NCI-H2196 treated with DMSO at 0.1 percent for 48 hours (cell line): ENCODE measurements around the gene ELMOD1.
"Not testable (repeated sequence)": the region's sequence is repeated elsewhere in the genome, so short reads cannot be mapped to it uniquely, and the experiment has no call there.

Experiments
- DNase-seq: peaks from one replicate; lab custom pipeline; 2025; ENCODE audit not compliant: unreplicated experiment; lab: John Stamatoyannopoulos, UW

The ELMOD1 gene

DNA sequence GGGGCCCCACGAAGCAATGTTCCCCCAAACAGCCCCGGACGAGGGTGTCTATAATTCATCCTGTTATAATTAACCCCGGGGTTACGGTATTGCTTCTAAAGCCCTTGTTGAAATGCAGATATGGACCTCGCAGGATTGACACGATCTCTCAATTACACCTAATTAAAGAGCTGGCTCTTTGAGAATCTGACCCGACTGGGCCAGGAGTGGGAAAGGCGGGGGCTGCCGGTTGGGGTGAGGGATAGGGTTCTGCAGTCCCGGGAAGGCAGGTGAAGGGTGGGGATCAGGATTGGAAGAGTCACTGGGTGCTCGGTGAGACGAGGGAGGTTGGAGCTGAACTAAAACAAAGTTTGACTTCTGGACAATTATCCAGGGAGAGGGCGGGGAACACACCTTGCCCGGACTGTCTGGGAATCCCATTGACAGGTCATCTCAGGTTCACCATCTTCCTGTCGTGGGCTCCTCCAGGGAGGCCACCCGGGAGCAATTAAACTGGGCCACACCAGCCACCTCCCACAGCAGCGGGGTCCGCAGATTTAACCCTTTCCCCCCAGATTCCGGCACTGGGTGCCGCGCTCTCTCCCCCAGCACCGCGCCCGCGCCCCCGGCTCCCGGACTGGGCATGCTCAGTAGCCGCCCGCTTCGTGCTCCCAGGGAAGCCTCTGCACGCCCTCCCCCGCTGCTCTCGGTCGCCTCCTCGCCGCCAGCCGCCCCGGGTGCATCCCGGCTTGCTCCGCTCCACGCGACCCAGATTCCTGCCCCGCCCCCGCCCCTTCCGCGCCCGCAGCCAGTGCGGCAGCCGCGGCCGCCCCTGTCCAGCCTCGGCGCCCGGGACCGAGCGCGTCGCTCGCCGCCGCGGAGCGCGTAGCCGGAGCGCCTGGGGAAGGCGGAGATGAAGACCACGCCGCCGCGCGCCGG is at the start of gene ELMOD1:
ELMOD1 (plus strand) TSS at position 688 of the 918 bp plus-strand sequence. CDS start 27,043 bp downstream, outside the sequence.
- no peak for DNase-seq

DNA sequence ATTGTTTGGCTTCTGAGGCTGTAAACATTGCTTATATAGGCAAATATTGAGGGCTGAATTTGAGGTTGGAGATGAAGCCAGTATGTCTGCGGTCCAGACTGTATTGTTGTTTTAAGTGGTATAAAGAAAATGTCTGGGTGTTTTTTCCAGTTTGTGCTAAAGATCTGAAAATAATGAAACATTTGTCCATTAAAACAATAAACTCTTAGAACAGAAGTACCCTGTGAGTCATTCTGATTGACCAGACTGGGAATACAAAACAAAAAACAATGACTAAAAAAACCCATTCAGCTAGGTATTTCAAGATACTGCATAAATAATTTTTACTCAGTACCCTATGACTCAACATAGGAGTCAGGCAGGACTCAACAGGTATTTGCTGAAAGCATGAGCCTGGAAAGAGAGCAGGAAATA is 45.8 kb upstream of the ELMOD1 start:
- no peak for DNase-seq

DNA sequence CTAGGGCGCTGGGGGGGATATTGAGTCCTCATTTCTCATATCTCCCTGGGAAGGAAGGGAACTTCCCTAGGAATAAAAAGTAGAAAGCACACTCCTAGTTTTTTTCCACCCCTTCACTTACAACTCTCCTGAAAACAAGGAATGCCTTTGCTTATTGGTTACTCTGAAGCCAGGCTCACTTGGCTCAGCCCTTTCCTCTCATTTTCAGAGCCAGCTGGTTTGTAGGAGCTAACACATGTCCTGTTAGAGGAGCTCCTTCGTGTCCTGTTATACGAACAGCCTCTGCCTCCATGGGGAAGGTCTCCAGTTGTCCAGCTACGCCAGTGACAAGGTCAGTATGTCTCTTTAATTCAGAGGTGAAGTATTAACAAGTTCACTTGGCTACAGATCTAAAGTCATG is 43.0 kb upstream of the ELMOD1 start:
- DNase-seq = no peak

DNA sequence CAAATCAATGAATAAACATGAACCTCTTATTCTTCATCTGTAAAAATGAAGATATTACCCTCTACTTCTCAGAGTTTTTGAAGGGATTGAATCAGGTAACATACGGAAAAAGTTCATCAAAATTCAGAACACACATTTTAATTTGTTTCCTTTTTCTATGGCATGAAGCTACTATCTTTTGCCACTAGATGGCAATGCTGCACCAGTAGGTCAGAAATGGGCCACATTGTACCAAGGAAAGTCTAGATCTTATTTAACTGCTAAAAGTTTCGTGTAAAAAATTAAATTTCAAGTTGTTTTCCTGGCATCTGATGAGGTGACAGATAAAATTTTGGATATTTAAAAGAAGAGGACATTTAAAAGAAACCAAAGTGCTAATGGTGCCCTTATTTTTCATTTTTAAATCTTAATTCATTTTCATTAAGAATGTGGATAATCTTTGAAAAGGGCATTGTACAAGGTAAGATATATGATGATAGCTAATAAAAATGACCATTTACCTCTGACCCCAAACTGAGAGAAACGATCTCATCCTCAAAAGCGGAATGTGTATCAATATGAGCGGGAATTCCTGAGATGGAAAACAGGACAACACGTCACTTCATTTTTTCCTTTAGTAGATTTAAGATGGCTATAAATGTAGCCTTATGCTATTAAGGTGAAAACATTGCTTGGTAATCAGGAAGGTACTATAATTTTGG is 41.5 kb upstream of the ELMOD1 start:
- no peak for DNase-seq

DNA sequence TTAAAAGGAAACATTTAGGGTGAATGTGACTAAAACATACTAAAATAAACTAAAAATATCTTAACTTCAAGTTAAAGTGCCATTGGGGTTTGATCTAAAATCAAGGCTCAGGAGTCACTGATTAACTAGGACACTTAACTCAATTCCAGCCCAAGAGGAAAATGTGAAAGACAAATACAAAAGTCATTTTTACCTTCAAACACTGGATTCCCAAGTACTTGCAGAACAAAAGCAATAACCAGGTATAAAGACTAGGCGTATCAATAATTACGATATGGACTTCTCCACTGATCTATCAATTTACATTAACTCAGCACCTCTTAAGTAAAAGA is 41.0 kb upstream of the ELMOD1 start:
- no peak for DNase-seq

DNA sequence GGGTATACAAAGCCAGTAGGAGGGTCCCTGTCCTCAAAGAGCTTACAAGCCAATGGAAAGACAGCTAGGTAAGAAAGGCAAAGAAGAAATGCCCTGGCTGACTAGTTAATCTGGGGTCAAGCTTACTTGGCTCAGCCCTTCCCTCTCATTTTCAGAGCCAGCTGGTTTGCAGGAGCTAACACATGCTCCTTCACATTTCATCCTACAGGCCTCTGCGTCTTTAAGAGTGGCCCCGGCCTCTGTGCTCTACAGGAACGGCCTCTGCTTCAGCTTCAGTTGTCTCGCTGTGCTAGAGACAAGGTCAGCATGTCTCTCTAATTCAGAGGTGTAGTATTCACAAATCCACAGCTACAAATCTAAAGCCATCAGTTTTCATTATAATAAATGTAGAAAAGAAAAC is 40.6 kb upstream of the ELMOD1 start:
- no peak for DNase-seq

DNA sequence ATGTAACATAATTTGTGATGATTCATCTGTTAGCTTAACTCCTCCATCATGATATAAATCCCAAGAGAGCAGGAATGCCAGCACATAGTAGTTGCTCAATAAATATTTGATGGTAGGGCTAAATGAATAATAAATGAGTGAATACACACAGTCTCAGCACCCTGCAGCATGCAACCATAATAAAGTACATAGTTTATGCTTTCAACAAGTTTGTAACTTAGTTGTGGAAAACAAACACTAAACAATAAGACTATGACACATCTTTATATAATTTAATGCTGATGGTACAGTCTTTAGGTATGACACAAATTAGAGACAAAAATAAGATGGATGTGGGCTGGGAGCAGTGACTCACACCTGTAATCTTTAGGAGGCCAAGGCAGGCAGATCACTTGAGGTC is 29.3 kb upstream of the ELMOD1 start:
- DNase-seq = no peak

DNA sequence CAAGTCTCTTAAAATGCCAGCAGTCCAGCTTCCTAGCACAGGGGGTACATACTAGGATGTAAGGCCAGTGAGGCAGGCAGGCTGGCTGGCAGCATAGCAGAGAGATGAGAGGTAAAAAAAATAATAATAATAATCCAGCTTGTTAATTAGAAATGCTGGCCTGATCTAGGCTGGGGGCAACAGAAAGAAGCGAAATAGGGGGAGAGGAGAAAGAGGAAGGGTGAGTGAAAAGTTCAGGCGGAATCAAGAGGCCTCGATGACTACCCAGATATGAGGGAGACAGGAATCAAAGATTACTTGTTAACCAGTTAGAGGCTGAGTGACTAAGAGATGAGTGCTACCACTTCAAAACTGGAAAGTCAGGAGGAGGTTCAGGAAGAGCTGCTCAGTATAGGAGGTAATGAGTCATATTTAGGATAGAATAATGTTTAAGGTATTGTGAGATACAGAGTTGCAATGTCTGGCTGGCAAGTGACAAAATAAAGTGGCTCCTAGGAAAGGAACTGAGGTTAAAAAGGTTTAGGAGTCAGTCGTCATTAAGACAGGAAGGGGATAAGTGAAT is 28.2 kb upstream of the ELMOD1 start:
- DNase-seq = no peak

DNA sequence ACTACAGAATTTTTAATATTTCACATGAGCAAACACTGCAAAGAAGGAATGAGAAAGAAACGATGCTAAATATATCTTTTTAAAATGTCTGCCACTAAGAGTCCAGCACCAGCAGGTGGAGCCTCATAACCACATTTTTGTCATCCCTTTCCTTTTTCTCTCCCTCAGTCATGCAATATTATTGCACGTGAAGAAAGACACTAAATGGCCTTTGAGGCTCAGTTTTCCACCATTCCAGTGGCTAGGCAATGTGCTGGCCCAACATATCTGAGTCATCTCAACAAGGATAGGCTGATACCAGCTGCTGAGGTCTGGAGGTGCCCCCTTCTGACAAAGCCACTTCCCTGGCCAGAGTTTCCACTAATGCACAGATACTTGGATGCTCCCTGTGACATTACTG is 27.2 kb upstream of the ELMOD1 start:
- DNase-seq = peak; percentile 37

DNA sequence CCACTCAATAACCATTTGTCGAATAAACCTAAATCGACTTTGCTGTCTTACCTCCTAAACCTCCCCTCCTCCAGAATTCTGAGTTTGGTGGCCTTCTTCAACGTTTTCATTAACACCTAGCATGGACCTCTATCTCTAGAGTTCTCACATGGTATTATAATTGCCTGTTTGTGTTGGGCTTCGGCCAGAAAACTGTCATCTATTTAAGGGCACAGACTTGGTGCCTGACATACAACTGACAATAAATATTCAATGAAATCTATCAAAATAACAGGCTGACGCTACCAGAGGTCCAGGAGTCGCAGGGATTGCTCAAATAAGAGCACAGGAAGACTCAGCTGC is 26.1 kb upstream of the ELMOD1 start:
- DNase-seq = no peak

DNA sequence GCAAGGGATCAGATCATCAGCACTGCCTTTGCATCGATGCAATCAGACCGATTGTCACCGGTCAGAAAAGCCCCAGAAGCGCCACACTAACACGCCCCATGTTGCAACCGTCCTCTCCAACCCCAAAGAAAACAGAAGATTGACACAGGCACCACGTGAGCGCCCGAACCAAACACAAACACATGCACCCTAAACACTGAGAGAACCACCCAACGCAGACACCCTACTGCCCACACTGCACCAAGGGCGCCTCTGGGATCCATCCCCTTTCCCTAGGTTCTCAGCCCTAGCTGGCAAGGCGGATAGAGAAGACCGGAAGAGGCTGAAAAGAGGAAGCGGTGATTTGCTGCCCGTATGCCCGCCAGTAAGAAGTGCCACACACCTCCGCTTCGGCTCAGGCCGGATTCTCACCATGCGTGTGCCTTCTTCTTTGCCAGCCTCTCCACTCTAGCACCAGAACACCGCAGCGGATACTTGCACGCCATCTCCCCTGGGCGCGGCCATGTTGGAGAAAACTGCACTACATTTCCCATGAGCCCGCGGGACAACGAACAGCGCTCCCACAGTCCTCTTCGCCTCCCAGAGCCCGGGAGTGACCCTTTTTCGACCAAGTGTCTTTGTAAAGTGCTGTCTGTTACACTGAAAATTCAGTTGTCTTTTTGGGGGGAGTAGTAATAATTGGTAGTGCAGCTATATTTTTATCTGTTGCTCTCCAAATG is 25.6 kb upstream of the ELMOD1 start, which contains the start of gene ALKBH8:
ALKBH8 (minus strand) TSS at position 517 of the 719 bp plus-strand sequence. CDS start 4,842 bp downstream, outside the sequence.
- peak; percentile 51 for DNase-seq

DNA sequence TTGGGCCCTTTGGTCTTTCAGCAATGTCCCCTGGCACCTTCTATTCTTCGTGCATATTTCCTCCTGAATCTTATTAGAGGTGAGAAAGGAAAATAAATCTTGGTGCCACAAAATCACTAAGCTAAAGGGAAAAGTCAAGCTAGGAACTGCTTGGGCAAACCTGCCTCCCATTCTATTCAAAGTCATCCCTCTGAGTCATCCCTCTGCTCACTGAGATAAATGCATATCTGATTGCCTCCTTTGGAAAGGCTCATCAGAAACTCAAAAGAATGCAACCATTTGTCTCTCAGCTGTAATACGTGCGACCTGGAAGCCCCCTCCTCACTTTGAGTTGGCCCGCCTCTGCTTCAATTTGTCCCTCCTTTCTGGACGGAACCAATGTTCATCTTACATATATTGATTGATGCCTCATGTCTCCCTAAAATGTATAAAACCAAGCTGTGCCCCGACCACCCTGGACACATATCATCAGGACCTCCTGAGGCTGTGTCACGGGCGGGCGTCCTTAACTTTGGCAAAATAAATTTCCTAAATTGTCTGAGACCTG is 24.9 kb upstream of the ELMOD1 start:
- not testable (repeated sequence) for DNase-seq

DNA sequence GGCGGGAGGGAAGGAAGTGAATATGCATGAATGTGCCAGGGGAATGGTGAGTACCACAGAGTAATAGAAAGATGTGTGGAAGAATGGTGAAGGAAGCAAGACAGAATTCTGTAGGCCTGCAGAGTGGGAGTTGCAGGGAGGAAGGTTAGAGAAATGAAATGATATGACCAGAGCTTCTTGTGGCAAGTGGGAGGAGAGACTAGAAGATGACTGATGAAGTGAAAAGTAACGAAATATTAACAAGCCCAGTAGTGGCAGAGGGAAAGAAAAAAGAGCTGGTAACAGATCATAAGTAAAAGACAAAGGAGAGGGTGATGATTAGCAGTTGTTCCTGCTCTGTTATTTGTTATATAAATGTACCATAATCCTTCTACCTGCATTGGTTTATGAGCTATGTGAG is 24.4 kb upstream of the ELMOD1 start:
- no peak for DNase-seq

DNA sequence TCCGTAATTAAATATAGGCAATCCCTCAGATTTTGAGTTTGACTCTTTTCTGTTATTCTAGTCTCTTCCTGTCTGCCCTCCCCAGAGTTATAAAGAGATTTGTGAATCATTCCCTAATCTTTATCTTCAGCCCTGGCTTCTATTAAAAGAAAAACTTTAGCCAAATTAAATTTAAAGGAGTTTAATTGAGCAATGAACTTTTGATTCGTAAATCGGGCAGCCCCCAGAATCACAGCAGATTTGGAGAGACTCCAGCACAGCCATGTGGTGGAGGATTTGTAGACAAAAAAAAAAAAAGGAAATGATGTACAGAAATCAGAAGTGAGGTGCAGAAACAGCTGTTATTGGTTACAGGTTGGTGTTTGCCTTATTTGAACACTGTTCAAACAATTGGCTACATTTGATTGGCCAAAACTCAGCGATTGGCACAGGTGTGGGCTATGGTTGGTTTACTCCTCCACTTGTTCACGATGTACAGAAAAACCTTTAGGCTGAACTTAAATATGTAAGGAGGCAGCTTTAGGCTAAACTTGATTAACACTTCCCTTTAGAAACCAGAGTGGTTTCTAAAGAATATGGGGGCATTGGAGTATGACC is 23.1 kb upstream of the ELMOD1 start:
- no peak for DNase-seq

DNA sequence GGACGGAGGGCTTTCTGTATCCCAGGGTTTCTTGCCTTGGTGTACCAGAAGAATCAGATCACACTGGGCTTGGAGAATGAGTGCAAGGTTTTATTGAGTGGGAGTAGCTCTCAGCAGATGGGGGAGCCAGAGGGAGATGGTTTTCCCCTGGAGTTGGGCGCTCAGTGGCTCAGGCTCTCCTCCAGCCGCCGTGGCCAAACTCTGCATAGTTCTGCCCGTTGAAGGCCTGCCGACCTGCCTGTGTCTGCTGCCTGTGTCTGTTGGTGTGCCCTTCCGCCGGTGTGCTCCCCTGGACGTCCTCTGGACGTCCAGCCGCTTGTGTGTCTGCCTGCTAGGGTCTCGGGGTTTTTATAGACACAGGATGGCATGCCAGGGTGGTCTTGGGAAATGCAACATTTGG is 20.9 kb upstream of the ELMOD1 start:
- no peak for DNase-seq

DNA sequence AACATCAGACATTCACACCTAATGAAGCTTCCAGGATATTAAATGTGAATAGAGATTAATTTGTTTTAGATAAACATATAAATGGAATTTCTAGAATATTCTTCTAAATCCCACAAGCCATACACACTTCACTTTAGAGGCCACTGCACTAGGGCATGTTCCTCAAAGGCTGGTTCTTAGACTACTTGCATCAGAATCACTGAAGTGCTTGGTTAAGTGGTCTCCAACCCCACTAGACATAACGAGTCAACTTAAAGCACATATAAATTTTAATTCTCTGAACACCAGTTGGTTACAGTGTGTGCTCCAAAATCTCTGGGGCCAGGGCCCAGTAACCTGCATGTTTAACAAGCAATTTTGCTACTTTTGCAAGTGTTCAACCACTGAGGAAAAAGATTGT is 17.5 kb upstream of the ELMOD1 start:
- no peak for DNase-seq

DNA sequence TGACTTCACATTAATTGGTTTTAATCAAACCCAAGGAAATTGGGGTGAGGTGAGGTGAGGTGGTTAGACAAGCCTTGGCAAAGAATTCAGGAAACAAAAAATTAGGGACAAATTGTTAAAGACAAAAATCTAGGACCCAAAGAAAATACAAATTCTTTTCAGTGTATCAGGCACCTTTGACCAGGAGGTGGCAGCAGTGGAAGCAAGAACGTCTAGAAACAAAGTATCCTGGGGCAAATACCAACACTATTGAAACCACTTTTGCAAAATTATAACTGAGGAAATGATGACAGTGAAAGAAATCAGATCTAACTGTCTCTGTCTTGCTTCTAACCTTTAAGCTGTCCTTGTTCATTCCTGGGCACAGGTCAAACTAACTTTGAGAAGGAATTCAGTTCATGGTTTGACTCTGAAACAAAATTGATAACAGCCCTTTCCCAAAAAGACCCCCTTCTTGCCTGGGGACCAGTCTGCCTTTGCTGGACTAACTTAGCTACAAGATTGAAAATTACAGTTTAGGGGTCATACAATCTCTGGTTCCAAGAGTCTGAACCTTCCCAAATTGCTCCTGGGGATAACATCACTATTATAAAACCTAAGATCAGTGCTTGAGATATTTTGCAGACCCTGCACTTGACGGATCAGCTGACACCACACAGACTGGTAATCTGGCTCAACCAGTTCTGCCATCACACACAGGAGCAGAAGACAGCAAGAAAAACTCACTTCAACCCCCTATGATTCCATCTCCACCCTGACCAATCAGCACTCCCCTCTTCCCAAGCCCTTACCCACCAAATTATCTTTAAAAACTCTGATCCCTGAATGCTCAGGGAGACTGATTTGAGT is 14.2 kb upstream of the ELMOD1 start:
- not testable (repeated sequence) for DNase-seq

DNA sequence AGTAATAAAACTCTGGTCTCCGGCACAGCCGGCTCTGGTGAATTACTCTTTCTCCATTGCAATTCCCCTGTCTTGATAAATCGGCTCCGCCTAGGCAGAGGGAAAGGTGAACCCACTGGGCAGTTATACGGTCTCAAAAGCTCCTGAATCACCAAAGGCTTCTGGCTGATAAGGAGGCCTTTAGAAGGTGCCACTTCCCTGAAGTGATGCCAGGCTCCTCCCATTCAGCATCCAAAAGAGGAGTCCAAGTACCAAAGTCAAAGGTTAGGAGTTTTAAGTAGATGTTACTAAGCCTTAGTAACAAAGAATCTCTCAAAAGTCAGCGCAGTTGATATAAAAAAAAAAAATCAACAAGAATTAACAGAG is 13.6 kb upstream of the ELMOD1 start:
- DNase-seq = no peak

DNA sequence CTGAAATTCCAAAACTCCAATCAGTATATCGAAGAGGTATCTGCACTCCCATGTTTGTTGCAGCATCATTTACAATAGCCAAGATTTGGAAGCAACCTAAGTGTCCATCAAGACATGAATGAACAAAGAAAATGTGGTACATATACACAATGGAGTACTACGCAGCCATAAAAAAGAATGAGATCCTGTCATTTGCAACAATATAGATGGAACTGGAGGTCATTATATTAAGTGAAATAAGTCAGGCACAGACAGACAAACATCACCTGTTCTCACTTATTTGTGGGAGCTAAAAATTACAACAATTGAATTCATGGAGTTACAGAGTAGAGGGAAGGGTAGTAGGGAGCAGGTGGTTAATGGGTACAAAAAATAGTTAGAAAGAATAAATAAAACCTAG is 11.8 kb upstream of the ELMOD1 start:
- not testable (repeated sequence) for DNase-seq

DNA sequence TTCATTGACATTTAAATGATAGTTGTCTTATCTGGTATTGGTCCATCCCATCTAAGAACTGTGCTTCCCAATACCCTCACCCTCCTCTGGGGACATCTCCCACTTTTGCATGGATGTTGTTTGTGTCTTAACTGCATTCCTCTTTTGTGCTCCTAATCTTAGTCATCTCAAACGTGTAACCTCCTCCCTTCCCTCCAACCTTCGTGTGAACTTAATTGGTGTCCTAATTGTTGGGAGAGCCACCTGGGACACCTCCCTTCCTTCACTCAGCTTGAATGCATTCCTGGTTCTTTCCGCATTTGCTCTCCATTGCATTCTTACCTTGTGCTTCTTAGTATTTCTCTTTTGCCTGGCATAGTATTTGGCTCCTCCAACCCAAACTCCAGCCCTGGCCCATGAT is 9.8 kb upstream of the ELMOD1 start:
- DNase-seq = no peak
